ENCODE results near the gene SUGCT.

The SUGCT gene

GRCh38 chr7:40909346-40909980 is 774.7 kb downstream of the SUGCT start:
- Histone ChIP-seq H3K79me2 (ENCODE audit: low read length) (no peaks in the 10 kb centered on the region), H3K27ac (ENCODE audit: low read length) (no peak overlapping the region), H4K20me1 (ENCODE audit: insufficient read depth, low read length) (no peaks in the 10 kb centered on the region), H2AFZ (ENCODE audit: low read depth, low read length) (no peak overlapping the region), H3K4me1 (ENCODE audit: low read length) (no peaks in the 10 kb centered on the region), H3K27me3 (ENCODE audit: low read depth, low read length) (no peaks in the 10 kb centered on the region), H3K4me2 (ENCODE audit: low read length) (no peak overlapping the region), H3K36me3 (replicated peaks; ENCODE audit: low read depth, low read length) (no peaks in the 10 kb centered on the region), H3K4me3 (ENCODE audit: low read length) (no peak overlapping the region), H3K9ac (ENCODE audit: low read length) (no peak overlapping the region), H3K9me3 (ENCODE audit: insufficient read depth, low read length) (no peaks in the 10 kb centered on the region)
- no peak for TF ChIP-seq CTCF (IDR thresholded peaks at IDR 0.05; ENCODE audit: low read depth, low read length)
- no peak for TF ChIP-seq EZH2phosphoT487 (IDR thresholded peaks at IDR 0.05; ENCODE audit: low read depth)
